ENCODE data around the gene LYZL6.

The LYZL6 gene

GRCh38 chr17:35981246-35981645 is 37.7 kb upstream of the LYZL6 start, which contains the start of gene CCL16:
Gene CCL16, minus strand, starts transcription at chr17:35981497. Its CDS starts 77 bp downstream, at chr17:35981420.
- no peak for TF ChIP-seq CTCF (IDR thresholded peaks at IDR 0.05; ENCODE audit: low read length, missing control alignments)
- DNase-seq (ENCODE audit: low read depth) = no peak
- H3K4me3 ChIP-seq (replicated peaks; ENCODE audit: low read depth, low read length) = no peak within 1 kb of the TSS

- H3K4me3 ChIP-seq (replicated peaks; ENCODE audit: low read depth, low read length) = no peak overlapping the region
- DNase-seq (ENCODE audit: low read depth) = no peak
- TF ChIP-seq CTCF (IDR thresholded peaks at IDR 0.05; ENCODE audit: low read length, missing control alignments) = no peak
Observed at GRCh38 chr17:35978346-35978745, 34.8 kb upstream of the LYZL6 start.

- no peak for TF ChIP-seq CTCF (IDR thresholded peaks at IDR 0.05; ENCODE audit: low read length, missing control alignments)
- no peak for DNase-seq (ENCODE audit: low read depth)
- H3K4me3 ChIP-seq (replicated peaks; ENCODE audit: low read depth, low read length) = no peak overlapping the region
Observed at GRCh38 chr17:35977509-35977908, 34.0 kb upstream of the LYZL6 start.

- TF ChIP-seq CTCF (IDR thresholded peaks at IDR 0.05; ENCODE audit: low read length, missing control alignments) = no peak
- DNase-seq (ENCODE audit: low read depth) = peak; percentile 5
- H3K4me3 ChIP-seq (replicated peaks; ENCODE audit: low read depth, low read length) = no peak overlapping the region
Observed at GRCh38 chr17:35973333-35974260, 30.1 kb upstream of the LYZL6 start.

- TF ChIP-seq CTCF (IDR thresholded peaks at IDR 0.05; ENCODE audit: low read length, missing control alignments) = no peak
- H3K4me3 ChIP-seq (replicated peaks; ENCODE audit: low read depth, low read length) = no peak overlapping the region
- DNase-seq (ENCODE audit: low read depth) = no peak
Observed at GRCh38 chr17:35972945-35973332, 29.4 kb upstream of the LYZL6 start.

- TF ChIP-seq CTCF (IDR thresholded peaks at IDR 0.05; ENCODE audit: low read length, missing control alignments) = no peak
- H3K4me3 ChIP-seq (replicated peaks; ENCODE audit: low read depth, low read length) = no peak overlapping the region
- no peak for DNase-seq (ENCODE audit: low read depth)
Observed at GRCh38 chr17:35972535-35972934, 29.0 kb upstream of the LYZL6 start.

GRCh38 chr17:35972066-35972465 is 28.6 kb upstream of the LYZL6 start:
- TF ChIP-seq CTCF (IDR thresholded peaks at IDR 0.05; ENCODE audit: low read length, missing control alignments) = no peak
- no peak for DNase-seq (ENCODE audit: low read depth)
- H3K4me3 ChIP-seq (replicated peaks; ENCODE audit: low read depth, low read length) = no peak overlapping the region
